KOPT-K1 (cell line): ENCODE results near the gene FOXL3.

Experiments used
- H3K27ac ChIP-seq: fragments of 200-600 bp; sonication (generic); 2 replicates; pipeline ENCODE4 v1.5.1; 2016; ENCODE audit warnings: antibody characterized with exemption, mild to moderate bottlenecking, low read depth, low read length; ENCODE audit not compliant: poor library complexity, severe bottlenecking
- H3K36me3 ChIP-seq: fragments of 200-600 bp; sonication (generic); 2 replicates; pipeline ENCODE4 v1.5.1; 2017; ENCODE audit warnings: antibody characterized with exemption, mild to moderate bottlenecking, low read length, moderate library complexity; ENCODE audit not compliant: insufficient read depth
- H3K9me3 ChIP-seq: fragments of 200-600 bp; sonication (generic); 2 replicates; pipeline ENCODE4 v1.5.1; 2017; ENCODE audit warnings: antibody characterized with exemption, low read length, mild to moderate bottlenecking; ENCODE audit not compliant: insufficient read depth, poor library complexity, severe bottlenecking

The FOXL3 gene

GRCh38 chr7:297611-298374, 7.8 kb downstream of the FOXL3 start:
- H3K9me3 ChIP-seq = no peaks in the 10 kb centered on the region
- no peaks in the 10 kb centered on the region for H3K36me3 ChIP-seq
- H3K27ac ChIP-seq = no peak overlapping the region

- no peak overlapping the region for H3K27ac ChIP-seq
- H3K9me3 ChIP-seq = no peaks in the 10 kb centered on the region
- no peaks in the 10 kb centered on the region for H3K36me3 ChIP-seq
These were observed 8.4 kb downstream of the FOXL3 start for GRCh38 chr7:298375-298702.

GRCh38 chr7:298743-299142, 8.8 kb downstream of the FOXL3 start:
- no peak overlapping the region for H3K27ac ChIP-seq
- H3K9me3 ChIP-seq = no peaks in the 10 kb centered on the region
- H3K36me3 ChIP-seq = no peaks in the 10 kb centered on the region

- no peaks in the 10 kb centered on the region for H3K36me3 ChIP-seq
- no peak overlapping the region for H3K27ac ChIP-seq
- H3K9me3 ChIP-seq = no peaks in the 10 kb centered on the region
These were observed 9.2 kb downstream of the FOXL3 start for GRCh38 chr7:299169-299568.

- Histone ChIP-seq H3K27ac (no peak overlapping the region), H3K9me3 (no peaks in the 10 kb centered on the region), H3K36me3 (no peaks in the 10 kb centered on the region)
These were observed 9.7 kb downstream of the FOXL3 start for GRCh38 chr7:299628-300027.

GRCh38 chr7:300048-300447, 10.1 kb downstream of the FOXL3 start:
- no peak overlapping the region for H3K27ac ChIP-seq
- no peaks in the 10 kb centered on the region for H3K9me3 ChIP-seq
- no peaks in the 10 kb centered on the region for H3K36me3 ChIP-seq

- H3K9me3 ChIP-seq = no peaks in the 10 kb centered on the region
- no peaks in the 10 kb centered on the region for H3K36me3 ChIP-seq
- no peak overlapping the region for H3K27ac ChIP-seq
These were observed 10.7 kb downstream of the FOXL3 start for GRCh38 chr7:300546-301290.

- Histone ChIP-seq H3K36me3 (no peaks in the 10 kb centered on the region), H3K27ac (no peak overlapping the region), H3K9me3 (no peaks in the 10 kb centered on the region)
These were observed 11.5 kb downstream of the FOXL3 start for GRCh38 chr7:301291-302053.

- H3K9me3 ChIP-seq = no peaks in the 10 kb centered on the region
- H3K36me3 ChIP-seq = no peaks in the 10 kb centered on the region
- H3K27ac ChIP-seq = no peak overlapping the region
These were observed 12.4 kb downstream of the FOXL3 start for GRCh38 chr7:302054-302992.

GRCh38 chr7:303425-303824, 13.5 kb downstream of the FOXL3 start:
- H3K36me3 ChIP-seq = no peaks in the 10 kb centered on the region

GRCh38 chr7:303884-304573, 14.1 kb downstream of the FOXL3 start:
- H3K9me3 ChIP-seq = no peaks in the 10 kb centered on the region
- no peaks in the 10 kb centered on the region for H3K36me3 ChIP-seq
- no peak overlapping the region for H3K27ac ChIP-seq

More at GRCh38 chr7:303425-303824, 13.5 kb downstream of the FOXL3 start:
- Histone ChIP-seq H3K9me3 (no peaks in the 10 kb centered on the region), H3K27ac (no peak overlapping the region)

GRCh38 chr7:304574-305409, 14.8 kb downstream of the FOXL3 start:
- no peak overlapping the region for H3K27ac ChIP-seq
- no peaks in the 10 kb centered on the region for H3K9me3 ChIP-seq
- H3K36me3 ChIP-seq = no peaks in the 10 kb centered on the region

- Histone ChIP-seq H3K27ac (no peak overlapping the region), H3K36me3 (no peaks in the 10 kb centered on the region), H3K9me3 (no peaks in the 10 kb centered on the region)
These were observed 15.6 kb downstream of the FOXL3 start for GRCh38 chr7:305410-306151.
